GM21786 (cell line): ENCODE data around the gene ETHE1.
"Not testable (repeated sequence)": the region's sequence is repeated elsewhere in the genome, so short reads cannot be mapped to it uniquely, and the experiment has no call there.

Experiments
- ATAC-seq: cut with Tn5 transposase; IDR thresholded peaks from one replicate; pipeline ENCODE4 v1.9.1; 2021; ENCODE audit not compliant: unreplicated experiment

The ETHE1 gene

GRCh38 chr19:43524922-43525835 is 1.8 kb downstream of the ETHE1 start:
- no peak for ATAC-seq

GRCh38 chr19:43523696-43524095 is 3.3 kb downstream of the ETHE1 start:
- ATAC-seq: not testable (repeated sequence)

GRCh38 chr19:43522929-43523328 is 4.1 kb downstream of the ETHE1 start:
- no peak for ATAC-seq

GRCh38 chr19:43519436-43520088 is 7.4 kb downstream of the ETHE1 start:
- no peak for ATAC-seq

GRCh38 chr19:43518051-43518450 is 8.9 kb downstream of the ETHE1 start:
- ATAC-seq: no peak

- ATAC-seq: not testable (repeated sequence)
These were observed 14.6 kb downstream of the ETHE1 start for GRCh38 chr19:43512399-43512798.

- no peak for ATAC-seq
These were observed 15.7 kb downstream of the ETHE1 start for GRCh38 chr19:43511324-43511723.

GRCh38 chr19:43510713-43511112 is 16.3 kb downstream of the ETHE1 start:
- no peak for ATAC-seq

- ATAC-seq: no peak
These were observed 19.1 kb downstream of the ETHE1 start for GRCh38 chr19:43507880-43508279.

GRCh38 chr19:43506629-43507028 is 20.4 kb downstream of the ETHE1 start:
- ATAC-seq: no peak

- ATAC-seq: no peak
These were observed 21.1 kb downstream of the ETHE1 start for GRCh38 chr19:43505941-43506340.

GRCh38 chr19:43505186-43505456 is 21.9 kb downstream of the ETHE1 start:
- ATAC-seq: no peak

- ATAC-seq: peak; percentile 20
These were observed 22.4 kb downstream of the ETHE1 start, which contains the start of gene PHLDB3 for GRCh38 chr19:43504426-43505185. Gene PHLDB3, minus strand, starts transcription at chr19:43504746. Its CDS starts 628 bp downstream, at chr19:43504118.

- ATAC-seq: peak; percentile 86
These were observed 23.2 kb downstream of the ETHE1 start for GRCh38 chr19:43503501-43504425.

- no peak for ATAC-seq
These were observed 24.5 kb downstream of the ETHE1 start for GRCh38 chr19:43502419-43502976.

- no peak for ATAC-seq
These were observed 25.2 kb downstream of the ETHE1 start for GRCh38 chr19:43501661-43502418.

GRCh38 chr19:43499042-43499441 is 28.0 kb downstream of the ETHE1 start:
- ATAC-seq: no peak

- no peak for ATAC-seq
These were observed 28.7 kb downstream of the ETHE1 start for GRCh38 chr19:43498233-43498842.

GRCh38 chr19:43496960-43497359 is 30.0 kb downstream of the ETHE1 start:
- no peak for ATAC-seq
